GM21526 (cell line): ENCODE measurements around the gene GJA3.

Experiments used
- ATAC-seq: cut with Tn5 transposase; IDR thresholded peaks from one replicate; pipeline ENCODE4 v1.9.1; 2021; ENCODE audit warnings: moderate library complexity; ENCODE audit not compliant: unreplicated experiment, low FRiP score

Gene GJA3

DNA sequence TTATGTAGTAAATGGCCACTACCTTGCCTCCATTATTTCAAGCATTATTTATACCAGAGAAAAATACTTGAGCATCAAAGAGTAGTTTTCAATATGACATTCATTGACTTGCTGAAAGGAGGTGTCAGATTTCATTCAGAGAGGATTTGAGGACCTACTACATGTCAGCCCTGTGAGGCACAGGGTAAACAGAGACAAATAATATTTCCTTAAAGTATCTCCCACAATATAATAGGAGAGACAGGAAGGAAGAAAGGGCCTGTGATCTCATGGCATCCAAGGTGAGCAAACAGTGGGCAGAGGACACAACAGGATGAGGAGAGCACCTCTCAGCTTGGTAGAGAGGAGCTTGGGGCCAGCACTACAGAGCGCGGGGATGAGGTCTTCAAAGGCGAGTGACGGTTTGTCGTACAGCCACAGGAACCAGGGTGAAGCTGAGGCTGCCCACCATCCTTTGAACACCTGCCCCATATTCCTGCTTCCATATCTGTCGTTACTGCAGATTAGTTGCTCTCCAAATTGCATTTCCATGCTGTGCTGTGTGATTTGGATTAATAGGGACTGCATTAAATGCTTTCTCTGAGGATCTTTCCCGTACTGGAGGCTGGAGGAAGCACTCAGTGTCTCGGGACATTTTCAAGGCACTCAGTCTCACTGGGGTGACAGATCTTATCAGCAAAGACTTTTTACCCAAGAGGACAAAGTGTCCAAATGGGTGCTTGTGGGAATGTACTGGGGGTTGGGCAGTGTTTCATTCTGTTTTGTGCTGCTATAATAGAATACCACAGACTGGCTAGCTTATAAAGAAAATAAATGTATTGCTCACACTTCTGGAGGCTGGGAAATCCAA is 59.2 kb downstream of the GJA3 start:
- no peak for ATAC-seq

GRCh38 chr13:20099319-20099718 is 61.5 kb downstream of the GJA3 start:
- no peak for ATAC-seq

DNA sequence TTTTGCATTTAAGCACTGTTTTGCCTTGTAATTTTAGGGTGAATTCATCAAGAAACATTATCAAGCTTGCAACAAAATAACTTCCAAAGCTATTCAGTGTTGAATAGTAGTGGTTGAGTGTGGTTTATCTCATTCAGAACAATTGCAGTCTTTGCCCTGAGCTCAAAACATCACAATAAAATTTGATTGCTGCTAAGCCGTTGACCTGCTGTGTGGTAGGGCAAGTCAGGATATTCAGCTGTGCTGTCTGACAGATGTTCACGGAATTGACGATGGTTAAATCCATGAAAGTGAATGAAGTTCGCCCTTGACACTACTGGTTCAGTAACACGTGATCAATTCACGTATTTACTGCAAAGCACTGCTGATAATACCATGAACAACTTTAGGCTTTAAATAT is 66.9 kb downstream of the GJA3 start:
- no peak for ATAC-seq

DNA sequence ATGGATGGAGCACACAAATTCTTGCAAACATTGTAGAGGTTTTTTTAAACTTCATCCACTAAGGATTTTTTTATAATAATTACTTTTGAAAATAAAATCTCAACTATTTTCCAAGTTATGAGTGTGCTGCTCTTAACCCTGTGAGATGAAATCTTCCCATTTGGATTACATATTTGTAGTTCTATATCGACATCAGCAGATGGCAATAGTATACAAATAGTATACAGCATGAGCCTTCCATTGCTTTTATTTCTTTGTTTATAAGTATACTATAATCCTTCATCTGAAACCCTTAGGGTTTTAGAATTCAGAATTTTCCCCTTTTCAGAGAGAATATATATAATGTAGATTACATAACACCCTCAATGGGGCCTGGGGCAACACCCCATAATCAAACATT is 70.5 kb downstream of the GJA3 start:
- no peak for ATAC-seq
